Esophagus muscularis mucosa (tissue), 4 donors: ENCODE data around the gene FRRS1L. TPM values are rescaled to one million over a fixed set of nuclear protein-coding genes. Genes with fewer than 3 reads are reported as not detected.

Experiments
- DNase-seq: peaks from one replicate; pipeline ENCODE4 v3.0.0-alpha.2; 2017; ENCODE audit errors: extremely low spot score
- H3K27ac ChIP-seq, 4 donors: fragments of 200-600 bp; sonication (generic); replicated peaks in 1 of 4; 1 replicate in 3 of 4; 2 replicates in 1 of 4; pipeline ENCODE4 v1.5.1; 2016 to 2019; ENCODE audit warnings: mild to moderate bottlenecking in 1 of 4
- H3K27me3 ChIP-seq, 4 donors: fragments of 200-600 bp; sonication (generic); one replicate each; pipeline versions ENCODE4 v1.5.1 to v1.6.0; 2016 to 2019
- H3K36me3 ChIP-seq, 4 donors: fragments of 200-600 bp; sonication (generic); one replicate each; pipeline ENCODE4 v1.5.1; 2016 to 2019
- H3K4me1 ChIP-seq, 4 donors: fragments of 200-600 bp; sonication (generic); one replicate each; pipeline ENCODE4 v1.5.1; 2016 to 2019
- H3K4me3 ChIP-seq, 4 donors: fragments of 200-600 bp; sonication (generic); 1 replicate in 2 of 4; 2 replicates in 2 of 4; pipeline ENCODE4 v1.5.1; 2016 to 2019; ENCODE audit warnings: mild to moderate bottlenecking in 4 of 4, moderate library complexity in 1 of 4
- H3K9me3 ChIP-seq, 4 donors: fragments of 200-600 bp; sonication (generic); 1 replicate in 3 of 4; 2 replicates in 1 of 4; pipeline ENCODE4 v1.5.1; 2016 to 2019
- EP300 ChIP-seq: sonication (generic); formaldehyde crosslinking; IDR thresholded peaks from one replicate; pipeline ENCODE4 v1.6.1; 2017; ENCODE audit warnings: antibody characterized with exemption
- POLR2A ChIP-seq: fragments of 450-650 bp; IDR thresholded peaks from one replicate; pipeline ENCODE4 v1.6.1; 2017; ENCODE audit warnings: antibody characterized with exemption, moderate library complexity, mild to moderate bottlenecking, low read depth
- POLR2AphosphoS5 ChIP-seq, 2 donors: sonication (generic); formaldehyde crosslinking; IDR thresholded peaks; one replicate each; pipeline ENCODE4 v1.6.1; 2017; ENCODE audit warnings: antibody characterized with exemption in 2 of 2
- WGBS: methylation state at CpG from one replicate; pipeline ENCODE4 v1.1.5; 2018; 5-methylcytosine and 5-hydroxymethylcytosine counted together
- intact Hi-C: fragments of 100-400 bp; cut with DNase I; formaldehyde crosslinking; loops from one replicate; pipeline ENCODE4 v1.15.1; 2023
- total RNA-seq, 4 donors: library from RNA; depleted of rRNA; stranded (reverse); fragments of >200 nt; gene quantifications; one replicate each; pipeline versions ENCODE4 v1.1.0 to v1.2.1, GENCODE V29; 2016
- TF ChIP-seq, protein P1 (sequence below), 3 experiments: fragments of 200-600 bp in 2 of 3; fragments of 450-650 bp in 1 of 3; sonication (generic) in 2 of 3; IDR thresholded peaks; one replicate each; pipeline ENCODE4 v1.5.1; 2017 to 2019; ENCODE audit warnings: antibody characterized with exemption in 3 of 3, mild to moderate bottlenecking in 2 of 3, moderate library complexity in 1 of 3

The FRRS1L gene
- total RNA-seq, 4 donors from 2014 or later = 2.5 to 7.6 (median 5.3) TPM

DNA sequence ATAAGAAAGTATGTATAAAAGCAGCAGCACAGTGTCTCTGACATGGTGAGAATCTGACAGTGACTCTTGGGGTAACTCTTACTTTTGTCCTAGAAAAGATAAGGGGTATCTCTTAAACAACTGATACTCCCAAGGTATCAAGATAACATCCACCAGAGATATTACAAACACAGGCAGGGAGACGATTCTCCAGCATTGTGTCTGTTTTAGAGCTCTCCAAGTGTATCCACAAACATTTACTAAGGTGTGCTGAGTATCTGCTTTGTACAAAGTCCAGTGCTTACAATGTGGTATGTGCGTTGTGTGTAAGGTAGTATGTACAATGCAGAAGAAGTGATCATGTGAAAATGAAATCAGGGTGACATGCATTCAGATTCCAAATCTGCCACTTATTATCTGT is 42.9 kb downstream of the FRRS1L start:
- Histone ChIP-seq H3K4me1 (peaks cover 0 to 6% (median 6%) of the 10 kb centered on the region in 4 donors), H3K27me3 (no peaks in the 10 kb centered on the region), H3K9me3 (no peaks in the 10 kb centered on the region), H3K36me3 (no peaks in the 10 kb centered on the region), H3K27ac (no peak overlapping the region), H3K4me3 (no peak overlapping the region)
- 76% methylated on average over 2 of the region's 2 CpGs for WGBS
- no peak for DNase-seq
- TF ChIP-seq, protein P1, sequence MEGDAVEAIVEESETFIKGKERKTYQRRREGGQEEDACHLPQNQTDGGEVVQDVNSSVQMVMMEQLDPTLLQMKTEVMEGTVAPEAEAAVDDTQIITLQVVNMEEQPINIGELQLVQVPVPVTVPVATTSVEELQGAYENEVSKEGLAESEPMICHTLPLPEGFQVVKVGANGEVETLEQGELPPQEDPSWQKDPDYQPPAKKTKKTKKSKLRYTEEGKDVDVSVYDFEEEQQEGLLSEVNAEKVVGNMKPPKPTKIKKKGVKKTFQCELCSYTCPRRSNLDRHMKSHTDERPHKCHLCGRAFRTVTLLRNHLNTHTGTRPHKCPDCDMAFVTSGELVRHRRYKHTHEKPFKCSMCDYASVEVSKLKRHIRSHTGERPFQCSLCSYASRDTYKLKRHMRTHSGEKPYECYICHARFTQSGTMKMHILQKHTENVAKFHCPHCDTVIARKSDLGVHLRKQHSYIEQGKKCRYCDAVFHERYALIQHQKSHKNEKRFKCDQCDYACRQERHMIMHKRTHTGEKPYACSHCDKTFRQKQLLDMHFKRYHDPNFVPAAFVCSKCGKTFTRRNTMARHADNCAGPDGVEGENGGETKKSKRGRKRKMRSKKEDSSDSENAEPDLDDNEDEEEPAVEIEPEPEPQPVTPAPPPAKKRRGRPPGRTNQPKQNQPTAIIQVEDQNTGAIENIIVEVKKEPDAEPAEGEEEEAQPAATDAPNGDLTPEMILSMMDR (IDR thresholded peaks at IDR 0.05) = no peak
- no peak for TF ChIP-seq EP300
- no peak for TF ChIP-seq POLR2A
- TF ChIP-seq POLR2AphosphoS5 (IDR thresholded peaks at IDR 0.05) = no peak
- intact Hi-C loops = no loop called here

DNA sequence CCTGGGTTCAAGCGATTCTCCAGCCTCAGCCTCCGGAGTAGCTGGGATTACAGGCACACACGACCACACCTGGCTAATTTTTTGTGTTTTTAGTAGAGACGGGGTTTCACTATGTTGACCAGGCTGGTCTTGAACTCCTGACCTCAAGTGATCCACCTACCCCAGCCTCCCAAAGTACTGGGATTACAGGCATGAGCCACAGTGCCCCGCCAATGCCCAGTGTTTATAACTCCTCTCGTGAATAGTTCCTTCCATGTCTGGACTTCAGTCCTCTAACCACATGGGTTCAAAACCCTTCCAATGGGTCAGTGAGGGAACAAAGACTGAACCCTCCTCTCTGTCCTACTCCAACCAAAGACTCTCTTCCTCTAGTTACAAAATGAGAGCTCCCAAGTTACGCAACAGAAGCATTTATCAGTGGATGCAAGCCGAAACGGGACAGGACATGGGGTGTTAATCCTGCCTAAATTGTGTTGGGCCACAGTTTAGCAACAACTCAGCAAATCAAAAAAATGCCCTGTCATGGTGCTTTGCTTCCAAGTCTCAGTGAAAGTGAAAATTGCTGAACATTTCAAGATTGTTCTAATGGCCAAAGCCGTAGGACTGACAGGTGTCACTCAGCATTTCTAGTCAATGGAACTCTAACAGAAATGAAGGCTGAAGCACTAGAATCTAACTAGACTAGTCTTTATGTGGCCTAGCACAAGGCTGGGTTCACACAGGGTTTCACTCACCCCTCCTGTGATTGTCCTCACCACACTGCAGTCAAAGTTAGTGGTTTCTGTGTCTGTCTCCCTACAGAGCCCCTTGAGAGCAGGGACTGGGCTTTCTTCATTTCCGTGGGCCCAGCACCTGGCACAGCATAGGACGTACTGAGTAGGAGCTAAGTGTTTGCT is 44.1 kb downstream of the FRRS1L start:
- intact Hi-C loops = no loop called here
- Histone ChIP-seq H3K4me3 (no peak overlapping the region), H3K27me3 (no peaks in the 10 kb centered on the region), H3K4me1 (peaks cover 2 to 16% (median 14%) of the 10 kb centered on the region in 4 donors), H3K9me3 (no peaks in the 10 kb centered on the region), H3K36me3 (no peaks in the 10 kb centered on the region), H3K27ac (no peak overlapping the region)
- DNase-seq = no peak
- 87% methylated on average over 12 of the region's 12 CpGs for WGBS
- TF ChIP-seq POLR2AphosphoS5 (IDR thresholded peaks at IDR 0.05) (no peak), POLR2A (no peak), EP300 (no peak)
- TF ChIP-seq, protein P1 (IDR thresholded peaks at IDR 0.05) = no peak

DNA sequence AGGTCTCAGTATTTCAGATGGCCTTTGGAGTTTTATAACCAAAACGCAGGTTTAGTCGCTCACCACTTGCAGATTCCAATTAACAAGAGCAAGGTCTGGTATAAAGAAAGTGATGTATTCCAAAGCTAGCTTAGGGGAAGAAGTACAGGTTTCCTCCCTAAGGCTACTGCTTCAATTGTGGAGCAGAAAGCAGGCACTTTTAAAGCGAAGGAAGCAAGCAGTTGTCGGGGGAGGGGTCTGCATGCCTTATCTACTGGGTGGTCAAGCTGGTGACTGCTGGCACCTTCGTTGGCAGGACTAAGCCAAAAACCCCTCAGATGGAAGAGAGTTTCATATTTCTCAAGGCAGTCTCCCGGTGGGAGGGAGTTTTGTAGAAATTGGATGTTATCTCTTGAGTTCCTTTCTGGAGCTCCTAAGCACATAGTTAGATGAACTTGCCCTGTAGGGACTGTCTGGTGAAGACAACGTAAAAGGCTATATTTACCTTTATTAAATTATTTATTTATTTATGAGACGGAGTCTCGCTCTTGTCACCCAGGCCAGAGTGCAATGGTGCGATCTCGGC is 45.7 kb downstream of the FRRS1L start:
- TF ChIP-seq, protein P1 (IDR thresholded peaks at IDR 0.05) = no peak
- TF ChIP-seq POLR2A (no peak), EP300 (no peak), POLR2AphosphoS5 (IDR thresholded peaks at IDR 0.05) (no peak)
- no peaks in the 10 kb centered on the region for H3K27me3 ChIP-seq
- intact Hi-C loops = no loop called here
- WGBS = 79% methylated on average over 11 of the region's 11 CpGs
- peaks cover 19 to 32% (median 31%) of the 10 kb centered on the region in 4 donors for H3K4me1 ChIP-seq
- H3K36me3 ChIP-seq = no peaks in the 10 kb centered on the region
- DNase-seq = no peak
- H3K4me3 ChIP-seq = no peak overlapping the region
- H3K9me3 ChIP-seq = no peaks in the 10 kb centered on the region
- H3K27ac ChIP-seq = no peak overlapping the region

GRCh38 chr9:109120204-109120789 is 46.8 kb downstream of the FRRS1L start:
- peaks cover 28 to 42% (median 41%) of the 10 kb centered on the region in 4 donors for H3K4me1 ChIP-seq
- WGBS = 32% methylated on average over 13 of the region's 13 CpGs
- intact Hi-C loops = no loop called here

More at GRCh38 chr9:109120204-109120789, 46.8 kb downstream of the FRRS1L start:
- Histone ChIP-seq H3K9me3 (no peaks in the 10 kb centered on the region), H3K27me3 (no peaks in the 10 kb centered on the region), H3K27ac (peak overlapping the region in 1 of 4 donors; percentile 97), H3K36me3 (no peaks in the 10 kb centered on the region), H3K4me3 (peak overlapping the region in 2 of 4 donors; percentile 86 to 99)
- DNase-seq = no peak
- TF ChIP-seq POLR2AphosphoS5 (IDR thresholded peaks at IDR 0.05) (no peak), EP300 (no peak), POLR2A (no peak)
- TF ChIP-seq, protein P1 (IDR thresholded peaks at IDR 0.05) = no peak
